ENCODE results near the gene TDP1.

- TF ChIP-seq MEF2A (IDR thresholded peaks at IDR 0.05; ENCODE audit: control insufficient read depth, low read depth, low read length) (no peak), SMARCA4 (IDR thresholded peaks at IDR 0.05) (no peak), CTCF (IDR thresholded peaks at IDR 0.05 in 2 of 3, conservative IDR thresholded peaks at IDR 0.05 in 1 of 3; ENCODE audit: insufficient read depth in 2 of 3, low read depth in 1 of 3, low read length in 3 of 3) (no peak), POLR2A (conservative IDR thresholded peaks at IDR 0.05) (no peak), E2F6 (IDR thresholded peaks at IDR 0.05; ENCODE audit: borderline replicate concordance in 1 of 2, extremely low read depth in 1 of 2, insufficient read depth in 1 of 2, insufficient read length in 1 of 2, low read depth in 1 of 2, low read length in 1 of 2, poor library complexity in 1 of 2, severe bottlenecking in 1 of 2) (no peak), GTF2B (IDR thresholded peaks at IDR 0.05; ENCODE audit: extremely low read depth, insufficient read length) (no peak), NFXL1 (CRISPR knock-in tag; IDR thresholded peaks at IDR 0.05) (no peak), GABPB1 (CRISPR knock-in tag; IDR thresholded peaks at IDR 0.05) (no peak), TCF7L2 (IDR thresholded peaks at IDR 0.05; ENCODE audit: low read depth, low read length) (no peak), EZH2 (IDR thresholded peaks at IDR 0.05; ENCODE audit: borderline replicate concordance, low read depth, low read length) (no peak), ZNF232 (CRISPR knock-in tag; IDR thresholded peaks at IDR 0.05) (no peak)
These were observed 48.1 kb upstream of the TDP1 start for GRCh38 chr14:89907655-89908054.
